ENCODE results near the gene PDE4D. TPM values are rescaled to one million over a fixed set of nuclear protein-coding genes. Genes with fewer than 3 reads are reported as not detected.

Gene PDE4D
- total RNA-seq, 1 experiment from 2014 or later, result 4.9 TPM

DNA sequence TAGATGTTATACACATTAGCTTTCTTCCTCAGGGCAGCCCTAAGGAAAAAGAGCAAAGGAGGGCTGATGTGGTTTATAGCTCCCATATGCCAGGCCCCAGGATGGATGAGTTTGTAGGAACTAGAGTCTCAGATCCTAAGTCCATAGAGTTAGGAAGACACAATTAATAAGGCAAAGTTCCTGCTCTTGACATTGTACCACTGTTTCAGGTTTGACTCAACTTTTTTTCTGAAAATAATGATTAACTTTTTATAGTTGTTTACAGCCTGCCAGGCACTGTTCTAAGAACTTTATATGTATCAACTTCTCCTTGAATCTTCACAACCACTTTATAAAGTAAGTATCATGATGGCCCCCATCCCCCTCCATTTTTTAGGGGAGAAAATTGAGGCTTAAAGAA is 339.5 kb downstream of the PDE4D start:
- DNase-seq (ENCODE audit: low spot score), result no peak
- in situ Hi-C loops (cut with HindIII; ENCODE audit: low sequenced_read_pairs), result no loop called here

DNA sequence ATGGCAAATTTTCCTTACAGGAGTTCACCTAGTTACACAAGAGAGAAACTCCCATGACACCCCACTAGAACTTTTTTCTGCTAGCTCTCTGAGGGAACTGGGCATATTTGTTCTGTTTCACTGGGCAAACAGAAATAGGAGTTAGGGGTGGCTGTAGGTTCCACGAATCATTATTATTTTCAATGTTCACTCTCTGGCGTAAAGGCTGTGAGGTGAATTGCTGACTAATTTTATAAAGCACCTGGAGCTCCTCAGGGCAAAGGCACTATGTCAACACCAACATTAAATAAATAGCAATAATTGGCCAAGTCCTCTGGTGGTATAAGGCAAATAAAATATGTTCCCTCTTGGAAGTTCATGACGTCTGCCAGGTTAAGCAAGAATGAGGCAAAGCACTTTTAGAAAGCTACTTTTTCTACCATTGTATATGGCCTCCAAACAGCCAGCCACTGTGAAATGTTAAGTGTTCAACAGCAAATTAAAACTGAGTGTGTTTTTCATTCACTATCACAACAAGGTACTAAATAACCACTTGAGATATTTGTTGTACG is 344.6 kb downstream of the PDE4D start:
- in situ Hi-C loops (cut with HindIII; ENCODE audit: low sequenced_read_pairs), result no loop called here
- DNase-seq (ENCODE audit: low spot score), result no peak

- in situ Hi-C loops (cut with HindIII; ENCODE audit: low sequenced_read_pairs), result no loop called here
- DNase-seq (ENCODE audit: low spot score), result no peak
Observed at GRCh38 chr5:59547731-59548130, 345.8 kb downstream of the PDE4D start.

DNA sequence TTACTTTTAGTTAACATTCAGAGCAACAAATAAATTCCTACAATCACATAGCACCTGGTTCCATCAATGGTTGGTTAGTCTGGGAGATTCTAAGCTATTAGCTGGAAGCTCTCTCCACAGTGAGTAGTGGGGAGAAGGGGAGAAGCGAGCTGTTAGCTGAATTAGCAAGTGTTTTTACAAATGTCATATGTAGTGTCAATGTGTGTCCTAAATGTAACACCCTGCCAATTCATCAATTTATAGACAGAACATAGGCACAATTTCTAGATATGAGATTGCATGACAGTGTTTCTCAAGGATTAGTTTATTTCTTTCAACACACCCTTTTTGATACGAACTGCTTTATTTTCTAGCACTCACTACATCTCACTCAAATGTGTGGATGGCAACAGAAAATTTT is 349.0 kb downstream of the PDE4D start:
- no peak for DNase-seq (ENCODE audit: low spot score)
- in situ Hi-C loops (cut with HindIII; ENCODE audit: low sequenced_read_pairs), result no loop called here

DNA sequence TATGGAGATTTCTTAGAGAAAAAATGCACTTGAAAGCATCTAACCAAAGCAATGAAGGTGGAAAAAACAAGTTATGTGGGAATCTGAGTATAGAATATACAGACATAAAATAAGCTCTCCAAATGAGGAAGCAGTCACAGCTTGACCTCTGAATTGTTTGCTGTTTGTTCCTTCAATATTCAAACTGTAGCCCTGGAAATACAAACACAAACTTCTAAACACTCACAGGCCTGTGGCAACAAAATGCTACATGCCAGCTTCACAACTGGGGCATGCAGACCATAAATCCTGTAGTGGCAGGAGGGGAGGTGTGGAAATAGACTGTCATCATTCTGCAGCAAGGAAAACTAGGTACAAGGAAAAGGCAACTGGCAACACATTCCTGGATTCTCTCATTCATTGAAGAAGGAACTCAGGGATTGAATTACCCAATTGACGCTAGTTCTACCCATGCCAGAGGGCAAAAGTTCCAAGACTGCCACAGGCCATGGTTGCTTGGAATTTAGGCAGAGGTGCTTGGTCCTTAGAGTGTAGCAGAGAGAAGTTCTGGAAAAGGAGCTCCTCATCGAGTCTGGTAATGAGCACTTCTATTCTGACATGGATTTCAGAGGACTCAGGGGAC is 349.6 kb downstream of the PDE4D start:
- DNase-seq (ENCODE audit: low spot score), result peak; percentile 11
- in situ Hi-C loops (cut with HindIII; ENCODE audit: low sequenced_read_pairs), result no loop called here

GRCh38 chr5:59542851-59543820 is 350.4 kb downstream of the PDE4D start:
- in situ Hi-C loops (cut with HindIII; ENCODE audit: low sequenced_read_pairs), result no loop called here

GRCh38 chr5:59542306-59542705 is 351.2 kb downstream of the PDE4D start:
- in situ Hi-C loops (cut with HindIII; ENCODE audit: low sequenced_read_pairs), result no loop called here
- DNase-seq (ENCODE audit: low spot score), result no peak

More at GRCh38 chr5:59542851-59543820, 350.4 kb downstream of the PDE4D start:
- DNase-seq (ENCODE audit: low spot score), result peak; percentile 12

DNA sequence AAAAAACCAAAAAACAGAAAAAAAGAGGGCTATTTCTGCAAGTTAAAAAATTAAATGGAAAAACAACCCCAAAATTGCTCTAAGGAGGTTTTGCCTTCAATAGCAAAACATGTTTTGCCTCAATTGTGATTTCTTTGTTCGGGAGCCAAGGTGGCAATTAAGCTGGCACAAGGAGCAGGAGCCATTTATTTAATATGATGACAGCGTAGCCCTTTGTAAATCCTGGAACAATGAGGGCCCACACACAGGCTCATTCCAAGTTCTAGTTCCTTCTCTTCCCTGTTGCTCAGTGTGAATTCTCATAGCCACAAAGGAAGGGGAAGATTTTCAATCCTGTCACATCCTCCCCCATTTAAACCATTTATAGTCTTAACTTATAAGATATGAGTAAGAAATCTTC is 353.2 kb downstream of the PDE4D start:
- DNase-seq (ENCODE audit: low spot score), result peak; percentile 43
- in situ Hi-C loops (cut with HindIII; ENCODE audit: low sequenced_read_pairs), result no loop called here

DNA sequence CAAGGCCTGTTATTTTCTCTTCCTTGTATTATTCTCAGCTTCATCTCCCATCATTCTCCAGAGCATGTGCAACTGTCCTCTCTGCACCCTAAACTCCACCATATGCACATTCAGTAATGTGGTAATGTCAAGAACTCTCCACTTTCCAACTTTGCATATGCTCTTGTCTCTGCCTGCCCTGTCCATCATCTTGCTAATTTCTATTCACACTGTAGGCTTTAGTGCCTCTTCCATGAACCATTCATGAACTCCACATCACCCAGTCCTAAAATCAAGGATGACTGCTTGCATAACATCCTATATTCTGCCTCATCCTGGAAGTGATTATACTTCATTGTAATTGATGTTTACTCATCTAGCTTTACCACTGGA is 354.8 kb downstream of the PDE4D start:
- no peak for DNase-seq (ENCODE audit: low spot score)
- in situ Hi-C loops (cut with HindIII; ENCODE audit: low sequenced_read_pairs), result no loop called here

GRCh38 chr5:59537961-59538749 is 355.4 kb downstream of the PDE4D start:
- DNase-seq (ENCODE audit: low spot score), result no peak
- in situ Hi-C loops (cut with HindIII; ENCODE audit: low sequenced_read_pairs), result no loop called here

DNA sequence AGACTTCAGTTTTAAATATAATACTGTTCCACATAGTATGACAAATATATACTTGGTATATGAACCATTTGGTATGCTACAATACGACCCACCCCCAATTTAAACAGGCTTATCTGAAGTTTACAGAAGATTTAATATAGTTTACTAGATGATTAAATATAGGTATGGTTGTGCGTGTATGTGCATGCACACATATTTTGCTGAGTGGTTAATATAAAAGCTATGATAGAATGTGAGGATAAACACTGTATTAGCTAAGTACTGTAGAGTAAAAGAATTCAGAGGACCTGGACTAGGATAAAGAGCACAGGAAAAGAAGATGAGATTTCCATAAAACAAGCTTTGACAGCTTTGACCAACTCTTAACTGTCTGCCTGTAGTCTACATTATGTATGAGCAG is 356.7 kb downstream of the PDE4D start:
- in situ Hi-C loops (cut with HindIII; ENCODE audit: low sequenced_read_pairs), result no loop called here
- DNase-seq (ENCODE audit: low spot score), result no peak

DNA sequence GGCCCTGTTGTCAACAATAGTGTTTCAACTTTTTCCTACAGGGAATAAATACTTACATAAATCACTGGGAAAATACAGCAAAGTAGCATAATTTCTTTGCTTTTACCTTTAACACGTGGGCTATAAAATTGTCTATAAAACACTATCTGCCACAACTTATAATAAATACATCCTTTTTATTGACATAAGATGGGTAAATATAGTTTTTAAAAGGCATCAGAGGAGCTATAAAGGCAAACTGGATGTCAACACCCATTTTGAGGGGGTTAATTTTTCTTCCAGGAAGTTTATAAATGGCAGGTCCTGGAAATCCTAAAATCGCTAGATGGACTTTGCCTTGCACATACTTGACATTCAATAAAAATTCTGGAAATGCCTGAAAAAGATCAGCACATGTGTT is 358.0 kb downstream of the PDE4D start:
- no peak for DNase-seq (ENCODE audit: low spot score)
- in situ Hi-C loops (cut with HindIII; ENCODE audit: low sequenced_read_pairs), result no loop called here

DNA sequence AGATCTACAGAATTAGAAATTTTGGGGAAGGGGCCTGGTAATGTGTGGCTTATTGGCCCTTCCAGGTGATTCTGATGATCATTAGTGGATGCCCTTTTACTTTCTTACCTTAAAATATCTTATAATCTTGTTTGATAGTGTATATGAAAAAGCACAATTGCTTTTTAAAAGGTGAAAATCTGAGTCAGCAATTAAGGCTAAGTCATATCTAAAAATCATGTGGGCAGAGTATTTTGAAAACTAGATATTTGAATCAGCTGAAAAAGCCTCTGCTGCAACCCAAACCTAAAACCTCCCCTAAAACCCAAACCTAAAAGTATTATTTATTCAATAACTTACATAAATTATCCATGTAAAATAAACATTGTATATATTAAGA is 359.8 kb downstream of the PDE4D start:
- in situ Hi-C loops (cut with HindIII; ENCODE audit: low sequenced_read_pairs), result no loop called here

GRCh38 chr5:59532979-59533729 is 360.4 kb downstream of the PDE4D start:
- in situ Hi-C loops (cut with HindIII; ENCODE audit: low sequenced_read_pairs), result no loop called here
- DNase-seq (ENCODE audit: low spot score), result no peak

More for the DNA sequence above, 359.8 kb downstream of the PDE4D start:
- no peak for DNase-seq (ENCODE audit: low spot score)

DNA sequence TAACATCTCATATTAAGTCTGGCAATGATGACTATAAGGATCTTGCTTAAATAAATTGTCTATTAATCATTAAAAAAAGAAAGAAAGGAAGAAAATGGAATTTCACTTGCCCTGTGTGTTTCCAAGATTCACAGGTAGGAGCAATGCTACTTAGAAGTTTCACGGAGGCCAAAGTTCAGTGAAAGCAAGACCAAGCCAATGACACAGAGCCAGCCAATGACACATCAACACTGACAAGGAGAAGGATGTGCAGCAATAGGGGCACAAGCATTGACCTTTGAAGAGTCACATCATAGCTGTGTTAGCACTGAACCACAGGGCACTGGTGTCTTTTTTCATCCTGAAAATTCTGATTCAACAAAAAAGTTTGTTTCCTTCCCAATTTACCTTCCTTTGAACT is 364.3 kb downstream of the PDE4D start:
- in situ Hi-C loops (cut with HindIII; ENCODE audit: low sequenced_read_pairs), result no loop called here
- DNase-seq (ENCODE audit: low spot score), result no peak

- DNase-seq (ENCODE audit: low spot score), result no peak
- in situ Hi-C loops (cut with HindIII; ENCODE audit: low sequenced_read_pairs), result no loop called here
Observed at GRCh38 chr5:59528202-59528862, 365.2 kb downstream of the PDE4D start.

DNA sequence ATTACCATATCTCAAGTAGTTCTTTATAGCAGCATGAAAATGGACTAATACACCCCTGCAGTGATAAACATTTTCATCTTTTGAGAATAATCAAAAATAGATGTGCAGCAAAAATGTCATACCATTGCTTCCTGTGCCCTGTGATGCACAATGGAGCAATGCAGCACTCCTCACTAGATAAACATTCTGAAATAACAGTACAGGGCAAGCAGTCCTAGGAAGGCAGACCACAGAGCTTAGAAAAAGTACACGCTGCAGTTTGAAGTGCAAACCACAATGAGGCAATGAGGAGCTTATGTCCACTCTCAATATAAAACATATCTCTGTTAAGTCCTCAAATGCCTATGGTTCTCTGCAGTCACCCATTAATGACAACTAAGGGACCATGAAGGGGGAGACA is 367.6 kb downstream of the PDE4D start:
- in situ Hi-C loops (cut with HindIII; ENCODE audit: low sequenced_read_pairs), result no loop called here
- DNase-seq (ENCODE audit: low spot score), result no peak

DNA sequence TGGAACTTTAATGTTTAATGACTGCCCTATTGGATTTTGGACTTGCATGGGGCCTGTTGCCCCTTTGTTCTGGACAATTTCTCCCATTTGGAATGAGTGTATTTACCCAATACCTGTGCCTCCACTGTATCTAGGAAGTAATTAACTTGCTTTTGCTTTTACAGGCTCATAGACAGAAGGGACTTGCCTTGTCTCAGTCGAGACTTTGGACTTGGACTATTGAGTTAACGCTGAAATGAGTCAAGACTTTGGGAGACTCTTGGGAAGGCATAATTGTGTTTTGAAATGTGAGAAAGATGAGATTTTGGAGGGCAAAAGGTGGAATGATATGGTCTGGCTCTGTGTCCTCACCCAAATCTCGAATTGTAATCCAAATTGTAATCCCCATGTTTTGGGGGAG is 368.2 kb downstream of the PDE4D start:
- DNase-seq (ENCODE audit: low spot score), result no peak
- in situ Hi-C loops (cut with HindIII; ENCODE audit: low sequenced_read_pairs), result no loop called here
